Loucy (cell line): ENCODE data around the gene DTX3.

Experiments
- EZH2phosphoT487 ChIP-seq: fragments of 200-600 bp; IDR thresholded peaks from 2 replicates; pipeline ENCODE4 v1.6.1; 2018; ENCODE audit warnings: antibody characterized with exemption, mild to moderate bottlenecking, moderate library complexity, borderline replicate concordance
- TF ChIP-seq, protein P1 (sequence below): fragments of 200-600 bp; sonication (generic); conservative IDR thresholded peaks from 2 replicates; pipeline ENCODE4 v1.5.1; 2014; ENCODE audit warnings: mild to moderate bottlenecking, antibody characterized with exemption, low read length

GRCh38 chr12:57624441-57625220, 20.0 kb downstream of the DTX3 start:
- TF ChIP-seq, protein P1, sequence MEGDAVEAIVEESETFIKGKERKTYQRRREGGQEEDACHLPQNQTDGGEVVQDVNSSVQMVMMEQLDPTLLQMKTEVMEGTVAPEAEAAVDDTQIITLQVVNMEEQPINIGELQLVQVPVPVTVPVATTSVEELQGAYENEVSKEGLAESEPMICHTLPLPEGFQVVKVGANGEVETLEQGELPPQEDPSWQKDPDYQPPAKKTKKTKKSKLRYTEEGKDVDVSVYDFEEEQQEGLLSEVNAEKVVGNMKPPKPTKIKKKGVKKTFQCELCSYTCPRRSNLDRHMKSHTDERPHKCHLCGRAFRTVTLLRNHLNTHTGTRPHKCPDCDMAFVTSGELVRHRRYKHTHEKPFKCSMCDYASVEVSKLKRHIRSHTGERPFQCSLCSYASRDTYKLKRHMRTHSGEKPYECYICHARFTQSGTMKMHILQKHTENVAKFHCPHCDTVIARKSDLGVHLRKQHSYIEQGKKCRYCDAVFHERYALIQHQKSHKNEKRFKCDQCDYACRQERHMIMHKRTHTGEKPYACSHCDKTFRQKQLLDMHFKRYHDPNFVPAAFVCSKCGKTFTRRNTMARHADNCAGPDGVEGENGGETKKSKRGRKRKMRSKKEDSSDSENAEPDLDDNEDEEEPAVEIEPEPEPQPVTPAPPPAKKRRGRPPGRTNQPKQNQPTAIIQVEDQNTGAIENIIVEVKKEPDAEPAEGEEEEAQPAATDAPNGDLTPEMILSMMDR, result no peak
- no peak for TF ChIP-seq EZH2phosphoT487
